C4-2B (cell line): Measurements from ENCODE around the gene ADGRA3.

Experiments used
- CTCF ChIP-seq: fragments of 450-650 bp; conservative IDR thresholded peaks from 2 replicates; pipeline ENCODE4 v1.5.1; 2017; ENCODE audit warnings: mild to moderate bottlenecking
- ZFX ChIP-seq: fragments of 450-650 bp; IDR thresholded peaks from 2 replicates; pipeline ENCODE4 v1.6.1; 2017

- no peak for TF ChIP-seq ZFX
- no peak for TF ChIP-seq CTCF
Observed at GRCh38 chr4:22413471-22413870, 102.4 kb downstream of the ADGRA3 start.
